Epithelial cell of esophagus (primary cell): ENCODE measurements around the gene GRIK1.

Source experiments
- DNase-seq: peaks from one replicate; pipeline ENCODE4 v3.0.0; 2010; ENCODE audit warnings: low read depth
- H3K4me3 ChIP-seq: 2 replicates; pipeline ENCODE4 v1.5.1; 2011; ENCODE audit warnings: mild to moderate bottlenecking, low read length, control low read depth
- CTCF ChIP-seq: IDR thresholded peaks from 2 replicates; pipeline ENCODE4 v1.5.1; 2011; ENCODE audit warnings: low read depth, mild to moderate bottlenecking, low read length, control low read depth, inconsistent platforms; ENCODE audit not compliant: insufficient read depth; ENCODE audit errors: missing control alignments

The GRIK1 gene

GRCh38 chr21:29786496-29787360 lies 153.1 kb downstream of the GRIK1 start:
- no peak for TF ChIP-seq CTCF
- peak; percentile 9 for DNase-seq
- H3K4me3 ChIP-seq, result no peak overlapping the region

- DNase-seq, result no peak
- TF ChIP-seq CTCF, result no peak
- no peak overlapping the region for H3K4me3 ChIP-seq
Measured at GRCh38 chr21:29777160-29777559, 162.6 kb downstream of the GRIK1 start.

- DNase-seq, result no peak
- H3K4me3 ChIP-seq, result no peak overlapping the region
- TF ChIP-seq CTCF, result no peak
Measured at GRCh38 chr21:29775462-29775861, 164.3 kb downstream of the GRIK1 start.

GRCh38 chr21:29771491-29772066 lies 168.2 kb downstream of the GRIK1 start:
- DNase-seq, result peak; percentile 8
- TF ChIP-seq CTCF, result no peak
- no peak overlapping the region for H3K4me3 ChIP-seq

GRCh38 chr21:29763674-29764073 lies 176.1 kb downstream of the GRIK1 start:
- DNase-seq, result no peak
- no peak for TF ChIP-seq CTCF

GRCh38 chr21:29762570-29763082 lies 177.2 kb downstream of the GRIK1 start:
- H3K4me3 ChIP-seq, result no peak overlapping the region
- no peak for DNase-seq
- TF ChIP-seq CTCF, result no peak

More at GRCh38 chr21:29763674-29764073, 176.1 kb downstream of the GRIK1 start:
- no peak overlapping the region for H3K4me3 ChIP-seq
